ENCODE results near the gene ABCA4. TPM values are rescaled to one million over a fixed set of nuclear protein-coding genes. Genes with fewer than 3 reads are reported as not detected.

ABCA4 gene
- total RNA-seq, 4 donors from 2014 or later, result 0.49 to 2.0 (median 1.0) TPM; not detected in 1

- Histone ChIP-seq H3K9me3 (no peaks in the 10 kb centered on the region), H3K27ac (no peak overlapping the region), H3K36me3 (no peaks in the 10 kb centered on the region), H3K27me3 (no peaks in the 10 kb centered on the region), H3K4me3 (no peak overlapping the region), H3K4me1 (no peaks in the 10 kb centered on the region)
- TF ChIP-seq CTCF (IDR thresholded peaks at IDR 0.05) (no peak), POLR2A (IDR thresholded peaks at IDR 0.05) (no peak)
- no peak for DNase-seq
- intact Hi-C loops (cut with DNase I; ENCODE audit: low total_unique reads), result no loop called here
These were observed 89.8 kb downstream of the ABCA4 start for GRCh38 chr1:94031154-94031553.

GRCh38 chr1:94029130-94029993 is 91.6 kb downstream of the ABCA4 start:
- H3K4me1 ChIP-seq, result no peaks in the 10 kb centered on the region
- H3K27me3 ChIP-seq, result no peaks in the 10 kb centered on the region
- intact Hi-C loops (cut with DNase I; ENCODE audit: low total_unique reads), result loop anchor here (5.0 kb wide), 1 partner anchor 308 kb away; no protein-coding TSS in a partner anchor
- no peak overlapping the region for H3K27ac ChIP-seq
- H3K4me3 ChIP-seq, result no peak overlapping the region
- TF ChIP-seq POLR2A (IDR thresholded peaks at IDR 0.05), result no peak
- no peak for TF ChIP-seq CTCF (IDR thresholded peaks at IDR 0.05)
- no peaks in the 10 kb centered on the region for H3K9me3 ChIP-seq
- no peaks in the 10 kb centered on the region for H3K36me3 ChIP-seq
- no peak for DNase-seq

- no peaks in the 10 kb centered on the region for H3K9me3 ChIP-seq
- H3K36me3 ChIP-seq, result no peaks in the 10 kb centered on the region
- no peak for DNase-seq
- TF ChIP-seq CTCF (IDR thresholded peaks at IDR 0.05) (no peak), POLR2A (IDR thresholded peaks at IDR 0.05) (no peak)
- H3K4me1 ChIP-seq, result no peaks in the 10 kb centered on the region
- no peaks in the 10 kb centered on the region for H3K27me3 ChIP-seq
- no peak overlapping the region for H3K4me3 ChIP-seq
- no peak overlapping the region for H3K27ac ChIP-seq
- intact Hi-C loops (cut with DNase I; ENCODE audit: low total_unique reads), result loop anchor here (5.0 kb wide), 1 partner anchor 309 kb away; no protein-coding TSS in a partner anchor
These were observed 93.0 kb downstream of the ABCA4 start for GRCh38 chr1:94027721-94028515.

- intact Hi-C loops (cut with DNase I; ENCODE audit: low total_unique reads), result loop anchor here (5.0 kb wide), 1 partner anchor 311 kb away; no protein-coding TSS in a partner anchor
- no peak overlapping the region for H3K4me3 ChIP-seq
- TF ChIP-seq POLR2A (IDR thresholded peaks at IDR 0.05), result no peak
- TF ChIP-seq CTCF (IDR thresholded peaks at IDR 0.05), result no peak
- no peaks in the 10 kb centered on the region for H3K9me3 ChIP-seq
- H3K36me3 ChIP-seq, result no peaks in the 10 kb centered on the region
- DNase-seq, result no peak
- no peak overlapping the region for H3K27ac ChIP-seq
- no peaks in the 10 kb centered on the region for H3K27me3 ChIP-seq
- no peaks in the 10 kb centered on the region for H3K4me1 ChIP-seq
These were observed 94.1 kb downstream of the ABCA4 start for GRCh38 chr1:94026619-94027380.
